Measurements from ENCODE around the gene DAGLA. TPM values are rescaled to one million over a fixed set of nuclear protein-coding genes. Genes with fewer than 3 reads are reported as not detected.

DAGLA gene
- total and polyA plus RNA-seq, 2 donors (not counting 3 experiments of a cell fraction or from before 2014, with no cell fraction given), result 2.5 to 4.7 TPM

DNA sequence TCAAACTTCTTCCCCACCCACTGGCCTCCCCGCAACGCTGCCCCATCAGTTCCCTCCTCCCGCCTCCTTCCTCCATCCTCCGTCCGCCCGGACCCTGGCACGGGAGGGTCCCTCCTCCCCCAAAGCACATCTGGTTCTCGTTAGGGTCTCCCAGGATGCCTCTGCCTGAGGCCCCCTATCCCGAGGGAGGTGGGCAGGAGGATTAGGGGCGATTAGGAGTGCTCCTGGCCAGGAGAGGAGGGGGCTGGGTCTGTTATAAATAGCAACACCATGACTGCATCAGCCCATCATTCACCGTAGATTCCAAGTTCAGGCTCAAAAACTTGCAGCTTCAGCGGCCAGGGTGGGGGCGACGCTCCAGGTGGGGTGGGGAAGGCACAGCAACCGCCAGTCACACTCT, 82.6 kb downstream of the DAGLA start:
- DNase-seq (ENCODE audit: low read depth, low spot score) (no peak), FAIRE-seq (no peak)
- no peaks in the 10 kb centered on the region for H3K9me3 ChIP-seq (replicated peaks; ENCODE audit: control insufficient read depth, insufficient read depth, low read length)
- H3K4me3 ChIP-seq (replicated peaks in 1 of 3; ENCODE audit: insufficient read depth in 1 of 3, low read depth in 1 of 3, low read length in 3 of 3), result no peak overlapping the region
- H3K9ac ChIP-seq (replicated peaks; ENCODE audit: extremely low read depth, insufficient read depth, low read length), result no peak overlapping the region
- dilution Hi-C loops (cut with MboI; ENCODE audit: extremely low pct_ligation_motif_present, low sequenced_read_pairs), result no loop called here
- intact Hi-C loops (cut with micrococcal nuclease), result no loop called here
- ChIA-PET POLR2A (no interaction called here), CTCF (no interaction called here)
- H3K4me2 ChIP-seq (ENCODE audit: insufficient read depth, low read length), result no peak overlapping the region
- H3K4me1 ChIP-seq (ENCODE audit: control insufficient read depth, extremely low read depth, insufficient read depth, low read length), result no peaks in the 10 kb centered on the region
- BruUV-seq (replicated peaks), result no TSS peak
- H4K20me1 ChIP-seq (replicated peaks; ENCODE audit: control insufficient read depth, extremely low read depth, insufficient read depth, low read length), result no peaks in the 10 kb centered on the region
- H3K27ac ChIP-seq (ENCODE audit: insufficient read depth, low read depth, low read length), result no peak overlapping the region
- peaks cover 0 to 2% of the 10 kb centered on the region in 2 experiments for H3K27me3 ChIP-seq (ENCODE audit: control insufficient read depth in 2 of 2, insufficient read depth in 2 of 2, low read length in 2 of 2)
- H3K79me2 ChIP-seq (ENCODE audit: control insufficient read depth, insufficient read depth, low read length), result no peaks in the 10 kb centered on the region
- no peaks in the 10 kb centered on the region for H3K9me1 ChIP-seq (replicated peaks; ENCODE audit: control insufficient read depth, extremely low read depth, insufficient read depth, low read length)
- TF ChIP-seq MYC (IDR thresholded peaks at IDR 0.05; ENCODE audit: low read depth, low read length) (no peak), POLR2A (IDR thresholded peaks at IDR 0.05; ENCODE audit: low read depth, low read length) (no peak), POLR2AphosphoS5 (IDR thresholded peaks at IDR 0.05; ENCODE audit: insufficient read depth, low read depth, low read length) (no peak), GATA2 (IDR thresholded peaks at IDR 0.05; ENCODE audit: insufficient read depth, insufficient read length, low read depth, low read length) (no peak), EZH2 (IDR thresholded peaks at IDR 0.05; ENCODE audit: borderline replicate concordance, low read depth, low read length, severe bottlenecking) (no peak), JUN (IDR thresholded peaks at IDR 0.05; ENCODE audit: borderline replicate concordance, insufficient read depth, insufficient read length, low read depth) (no peak), FOS (IDR thresholded peaks at IDR 0.05; ENCODE audit: borderline replicate concordance, insufficient read depth, low read length) (no peak)
- TF ChIP-seq, protein P1, sequence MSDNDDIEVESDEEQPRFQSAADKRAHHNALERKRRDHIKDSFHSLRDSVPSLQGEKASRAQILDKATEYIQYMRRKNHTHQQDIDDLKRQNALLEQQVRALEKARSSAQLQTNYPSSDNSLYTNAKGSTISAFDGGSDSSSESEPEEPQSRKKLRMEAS (IDR thresholded peaks at IDR 0.05; ENCODE audit: insufficient read depth, insufficient read length), result no peak
- TF ChIP-seq, protein P2, sequence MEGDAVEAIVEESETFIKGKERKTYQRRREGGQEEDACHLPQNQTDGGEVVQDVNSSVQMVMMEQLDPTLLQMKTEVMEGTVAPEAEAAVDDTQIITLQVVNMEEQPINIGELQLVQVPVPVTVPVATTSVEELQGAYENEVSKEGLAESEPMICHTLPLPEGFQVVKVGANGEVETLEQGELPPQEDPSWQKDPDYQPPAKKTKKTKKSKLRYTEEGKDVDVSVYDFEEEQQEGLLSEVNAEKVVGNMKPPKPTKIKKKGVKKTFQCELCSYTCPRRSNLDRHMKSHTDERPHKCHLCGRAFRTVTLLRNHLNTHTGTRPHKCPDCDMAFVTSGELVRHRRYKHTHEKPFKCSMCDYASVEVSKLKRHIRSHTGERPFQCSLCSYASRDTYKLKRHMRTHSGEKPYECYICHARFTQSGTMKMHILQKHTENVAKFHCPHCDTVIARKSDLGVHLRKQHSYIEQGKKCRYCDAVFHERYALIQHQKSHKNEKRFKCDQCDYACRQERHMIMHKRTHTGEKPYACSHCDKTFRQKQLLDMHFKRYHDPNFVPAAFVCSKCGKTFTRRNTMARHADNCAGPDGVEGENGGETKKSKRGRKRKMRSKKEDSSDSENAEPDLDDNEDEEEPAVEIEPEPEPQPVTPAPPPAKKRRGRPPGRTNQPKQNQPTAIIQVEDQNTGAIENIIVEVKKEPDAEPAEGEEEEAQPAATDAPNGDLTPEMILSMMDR (IDR thresholded peaks at IDR 0.05; ENCODE audit: extremely low read depth in 1 of 2, insufficient read depth in 1 of 2, low read depth in 1 of 2, low read length in 2 of 2), result no peak
- H3K36me3 ChIP-seq (ENCODE audit: control insufficient read depth in 2 of 2, extremely low read depth in 1 of 2, insufficient read depth in 2 of 2, low read length in 2 of 2), result no peaks in the 10 kb centered on the region
- no peak overlapping the region for H2AFZ ChIP-seq (ENCODE audit: low read depth, low read length)

Measured in endothelial cell of umbilical vein (primary cell).